CD1c-positive myeloid dendritic cell (primary cell): ENCODE measurements around the gene MSANTD3.
A peak's percentile ranks its signal among the peaks of the same experiment; 100 is the strongest.
"Not testable (repeated sequence)": the region's sequence is repeated elsewhere in the genome, so short reads cannot be mapped to it uniquely, and the experiment has no call there.

Source experiments
- DNase-seq: peaks from one replicate; pipeline ENCODE4 v3.0.0-alpha.2; 2016; ENCODE audit errors: extremely low spot score

Gene MSANTD3

GRCh38 chr9:100428871-100429654, 2.1 kb downstream of the MSANTD3 start:
- peak; percentile 75 for DNase-seq

GRCh38 chr9:100430286-100430940, 3.5 kb downstream of the MSANTD3 start:
- no peak for DNase-seq

GRCh38 chr9:100431886-100432285, 4.9 kb downstream of the MSANTD3 start:
- no peak for DNase-seq

GRCh38 chr9:100432736-100433135, 5.8 kb downstream of the MSANTD3 start:
- DNase-seq = no peak

- DNase-seq = no peak
Measured at GRCh38 chr9:100436571-100436970, 9.6 kb downstream of the MSANTD3 start.

GRCh38 chr9:100437860-100438805, 11.2 kb downstream of the MSANTD3 start:
- DNase-seq = peak; percentile 81

- DNase-seq = no peak
Measured at GRCh38 chr9:100440071-100440470, 13.1 kb downstream of the MSANTD3 start.

- DNase-seq = not testable (repeated sequence)
Measured at GRCh38 chr9:100440487-100440886, 13.5 kb downstream of the MSANTD3 start.

GRCh38 chr9:100441911-100442361, 15.0 kb downstream of the MSANTD3 start:
- DNase-seq = no peak

- DNase-seq = no peak
Measured at GRCh38 chr9:100443781-100444768, 17.1 kb downstream of the MSANTD3 start.

GRCh38 chr9:100445161-100445902, 18.4 kb downstream of the MSANTD3 start:
- DNase-seq = no peak

- DNase-seq = no peak
Measured at GRCh38 chr9:100445903-100446549, 19.1 kb downstream of the MSANTD3 start.

- no peak for DNase-seq
Measured at GRCh38 chr9:100447041-100447440, 20.1 kb downstream of the MSANTD3 start.

- no peak for DNase-seq
Measured at GRCh38 chr9:100448266-100448665, 21.3 kb downstream of the MSANTD3 start.

GRCh38 chr9:100449420-100449819, 22.5 kb downstream of the MSANTD3 start:
- DNase-seq = no peak

- DNase-seq = no peak
Measured at GRCh38 chr9:100452894-100453293, 26.0 kb downstream of the MSANTD3 start.

GRCh38 chr9:100455470-100455869, 28.5 kb downstream of the MSANTD3 start:
- no peak for DNase-seq

GRCh38 chr9:100457517-100457916, 30.6 kb downstream of the MSANTD3 start:
- no peak for DNase-seq

GRCh38 chr9:100459963-100460362, 33.0 kb downstream of the MSANTD3 start:
- no peak for DNase-seq

GRCh38 chr9:100465274-100465673, 38.3 kb downstream of the MSANTD3 start:
- no peak for DNase-seq
